ENCODE measurements around the gene NKAPD1.

DNA sequence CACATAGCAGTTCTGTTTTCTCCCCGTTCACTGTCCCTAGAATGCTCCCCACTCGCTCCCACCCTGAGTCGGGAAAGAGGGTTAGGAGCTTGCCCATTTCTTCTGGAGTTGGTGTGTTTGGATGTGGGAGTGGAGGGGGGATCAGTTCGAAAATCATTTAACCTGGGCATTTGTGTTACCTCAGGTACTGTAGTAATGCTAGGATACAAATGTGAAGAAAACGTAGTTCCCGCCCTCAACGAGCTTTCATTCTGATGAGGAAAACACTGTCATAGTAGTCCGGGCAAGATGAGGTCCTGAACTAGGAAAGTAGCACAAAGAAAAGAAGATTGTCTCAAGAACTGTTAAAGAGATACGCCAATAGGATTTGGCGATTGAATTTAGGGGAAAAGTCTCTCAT lies 13.1 kb downstream of the NKAPD1 start:
- TF ChIP-seq, protein P1, sequence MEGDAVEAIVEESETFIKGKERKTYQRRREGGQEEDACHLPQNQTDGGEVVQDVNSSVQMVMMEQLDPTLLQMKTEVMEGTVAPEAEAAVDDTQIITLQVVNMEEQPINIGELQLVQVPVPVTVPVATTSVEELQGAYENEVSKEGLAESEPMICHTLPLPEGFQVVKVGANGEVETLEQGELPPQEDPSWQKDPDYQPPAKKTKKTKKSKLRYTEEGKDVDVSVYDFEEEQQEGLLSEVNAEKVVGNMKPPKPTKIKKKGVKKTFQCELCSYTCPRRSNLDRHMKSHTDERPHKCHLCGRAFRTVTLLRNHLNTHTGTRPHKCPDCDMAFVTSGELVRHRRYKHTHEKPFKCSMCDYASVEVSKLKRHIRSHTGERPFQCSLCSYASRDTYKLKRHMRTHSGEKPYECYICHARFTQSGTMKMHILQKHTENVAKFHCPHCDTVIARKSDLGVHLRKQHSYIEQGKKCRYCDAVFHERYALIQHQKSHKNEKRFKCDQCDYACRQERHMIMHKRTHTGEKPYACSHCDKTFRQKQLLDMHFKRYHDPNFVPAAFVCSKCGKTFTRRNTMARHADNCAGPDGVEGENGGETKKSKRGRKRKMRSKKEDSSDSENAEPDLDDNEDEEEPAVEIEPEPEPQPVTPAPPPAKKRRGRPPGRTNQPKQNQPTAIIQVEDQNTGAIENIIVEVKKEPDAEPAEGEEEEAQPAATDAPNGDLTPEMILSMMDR (IDR thresholded peaks at IDR 0.05) = no peak
- no peak for TF ChIP-seq POLR2A (IDR thresholded peaks at IDR 0.05; ENCODE audit: low read depth)
